CD4-positive, alpha-beta T cell treated with Interleukin-10 for 1 hour (primary cell): ENCODE measurements around the gene TMEM184A.

Experiments
- DNase-seq: peaks from one replicate; pipeline ENCODE4 v3.0.0-alpha.2; 2020

TMEM184A gene

GRCh38 chr7:1499367-1500029, 56.5 kb downstream of the TMEM184A start:
- no peak for DNase-seq

DNA sequence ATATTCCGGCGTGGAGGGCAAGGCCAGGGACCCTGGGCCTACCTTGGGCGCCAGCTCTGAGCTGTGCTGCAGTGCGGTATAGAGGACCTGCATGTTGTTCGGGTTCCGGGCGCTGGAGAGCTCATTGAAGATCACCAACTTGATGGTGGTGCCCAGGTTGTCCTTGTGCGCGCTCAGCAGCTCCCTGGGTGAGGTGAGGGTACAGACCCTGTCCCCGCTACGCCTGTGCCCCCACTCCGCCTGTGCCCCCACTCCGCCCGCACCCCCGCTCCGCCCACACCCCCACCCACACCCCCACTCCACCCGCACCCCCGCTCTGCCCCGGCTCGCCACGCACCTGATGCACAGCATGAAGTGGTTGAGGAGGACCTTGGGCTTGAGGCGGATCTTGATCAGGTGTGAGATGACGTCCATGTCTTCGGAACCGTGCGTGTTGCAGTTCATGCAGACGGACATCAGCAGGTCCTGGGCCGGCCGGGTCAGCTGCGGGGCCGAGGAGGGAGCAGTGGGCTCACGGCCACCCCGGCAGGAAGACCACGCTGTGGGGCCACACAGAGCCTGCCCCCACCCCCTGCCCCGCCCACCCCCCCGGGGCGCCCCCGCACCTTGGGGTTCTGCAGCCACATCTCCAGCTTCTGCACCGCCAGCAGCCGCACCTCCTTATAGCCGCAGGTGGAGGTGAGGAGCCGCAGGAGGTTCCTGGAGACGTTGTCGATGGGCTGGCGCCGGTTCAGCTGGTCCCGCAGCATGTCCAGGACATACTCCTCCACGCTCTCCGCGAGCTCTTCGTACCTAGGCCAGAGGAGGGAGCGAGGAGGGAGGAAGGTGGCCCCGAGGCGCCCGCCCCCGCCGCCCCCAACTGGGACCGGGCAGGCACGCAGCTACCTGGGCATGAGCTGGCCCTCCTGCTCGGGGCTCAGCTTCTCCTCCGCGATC, 57.4 kb downstream of the TMEM184A start:
- DNase-seq = no peak

DNA sequence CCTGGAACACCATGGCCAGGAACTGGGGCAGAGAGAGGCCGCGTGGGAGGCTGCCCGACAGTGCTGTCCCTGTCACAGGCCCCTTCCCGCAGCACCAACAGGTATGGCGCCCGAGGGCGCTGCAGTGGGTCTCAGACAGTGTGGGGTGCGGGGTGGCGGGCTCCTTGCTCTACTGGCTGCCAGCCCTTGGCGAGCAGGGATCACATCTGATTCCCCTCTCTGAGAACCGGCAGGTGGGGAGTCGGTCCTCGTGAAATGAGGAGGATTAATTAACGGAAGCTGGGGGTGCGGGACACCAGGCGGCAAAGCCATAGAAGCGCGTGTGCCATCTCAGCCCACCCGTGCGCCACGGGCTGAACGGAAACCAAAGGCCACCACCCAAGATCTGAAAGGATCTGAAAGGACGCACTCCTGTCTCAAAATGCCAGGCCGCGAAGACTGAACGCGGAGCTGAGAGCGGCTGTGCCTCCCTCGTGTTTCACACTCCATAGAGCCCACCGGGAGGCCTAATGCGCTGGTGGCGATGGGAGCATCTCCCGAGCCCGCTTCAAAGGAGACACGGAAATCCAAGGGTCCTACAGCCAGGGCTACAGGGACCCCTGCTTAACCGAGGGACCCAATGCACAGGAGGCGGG, 58.6 kb downstream of the TMEM184A start:
- DNase-seq = no peak

- DNase-seq = no peak
Observed at GRCh38 chr7:1496531-1497292, 59.3 kb downstream of the TMEM184A start.

GRCh38 chr7:1495564-1496242, 60.3 kb downstream of the TMEM184A start:
- no peak for DNase-seq

DNA sequence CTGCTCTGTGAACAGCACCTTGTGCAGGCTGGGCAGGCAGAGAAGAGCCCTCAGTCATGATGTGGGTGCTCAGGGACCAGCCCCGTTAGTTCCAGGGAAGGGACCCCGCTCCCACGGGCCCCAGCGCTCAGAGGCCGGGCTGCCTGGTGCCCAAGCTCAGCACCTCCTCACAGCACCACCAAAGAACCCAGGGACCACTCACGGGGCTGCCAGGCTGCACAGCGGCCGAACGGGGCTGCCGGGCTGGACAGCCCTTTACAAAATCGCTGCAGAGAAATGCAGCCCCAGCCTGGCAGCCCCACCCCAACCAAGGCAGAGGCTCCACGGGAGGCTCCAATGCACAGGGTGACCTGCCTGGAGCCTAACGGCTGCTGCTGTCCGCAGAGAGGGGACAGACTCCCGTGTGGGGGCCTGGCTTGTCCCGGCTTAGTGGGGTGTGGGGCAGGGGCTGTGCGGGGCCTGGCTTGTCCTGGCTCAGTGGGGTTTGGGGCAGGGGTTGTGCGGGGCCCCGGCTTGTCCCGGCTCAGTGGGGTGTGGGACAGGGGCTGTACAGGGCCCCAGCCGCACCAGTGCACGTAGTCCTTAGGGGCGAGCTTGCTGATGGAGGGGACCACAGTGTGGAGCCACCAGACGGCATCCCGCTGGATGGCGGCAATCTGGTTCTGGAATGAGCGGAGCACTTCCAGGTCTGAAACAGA, 61.0 kb downstream of the TMEM184A start:
- DNase-seq = no peak

DNA sequence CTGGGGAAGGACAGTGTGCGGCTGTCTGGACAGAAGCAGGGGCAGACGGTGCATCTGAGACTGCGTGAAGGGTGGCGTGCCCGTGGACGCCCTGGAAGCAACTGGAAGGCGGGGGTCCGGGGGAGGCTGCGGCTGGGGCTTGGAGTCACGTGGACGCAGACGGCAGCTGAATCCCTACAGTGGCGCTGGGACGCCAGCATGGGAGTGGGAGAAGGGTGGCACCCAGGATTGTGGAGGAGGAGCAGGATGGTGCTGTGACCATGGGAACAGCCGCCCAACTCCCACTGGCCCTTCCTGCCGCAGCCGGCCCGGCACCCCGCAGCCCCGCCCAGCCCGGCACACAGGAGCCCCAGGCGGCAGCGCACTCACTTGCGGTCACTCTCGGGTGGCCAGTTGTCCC, 61.6 kb downstream of the TMEM184A start:
- DNase-seq = no peak

DNA sequence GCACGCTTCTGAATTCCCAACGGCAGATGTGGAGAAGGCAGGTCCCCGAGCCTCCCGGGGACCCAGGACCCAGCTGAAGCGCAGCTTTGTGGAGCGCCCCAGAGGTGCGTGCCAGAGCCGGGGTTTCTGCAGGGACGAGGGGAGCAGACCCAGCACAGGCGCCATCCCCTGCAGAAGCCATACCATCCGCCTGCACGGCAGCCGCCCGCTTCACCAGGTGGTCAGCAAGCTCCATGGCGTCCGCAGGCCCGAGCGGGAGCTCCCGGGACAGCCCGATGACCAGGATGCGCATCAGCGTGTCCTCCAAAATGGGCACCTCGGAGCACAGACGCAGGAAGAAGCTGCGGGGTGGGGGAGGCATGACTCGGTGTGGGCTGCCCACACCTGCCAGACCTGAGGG, 62.4 kb downstream of the TMEM184A start:
- DNase-seq = no peak

DNA sequence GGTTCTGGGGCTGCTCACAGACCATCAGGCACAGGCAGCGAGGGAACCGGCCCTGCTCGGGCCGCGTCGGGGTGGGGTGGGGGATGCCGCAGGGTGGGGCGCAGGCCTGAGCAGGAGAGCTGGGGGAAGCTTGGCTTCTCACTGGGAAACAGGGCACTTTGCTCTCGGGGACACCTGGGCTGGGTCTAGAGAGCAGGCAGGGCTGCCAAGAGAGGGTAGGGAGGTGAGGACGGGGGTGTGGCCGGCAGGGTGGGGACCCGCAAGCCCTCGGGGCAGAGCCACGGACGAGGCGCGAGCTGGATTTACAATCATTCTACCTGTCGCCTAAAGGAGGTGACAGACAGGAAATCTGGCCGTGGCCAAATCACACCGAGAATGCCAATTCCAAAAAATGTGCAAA, 62.9 kb downstream of the TMEM184A start:
- no peak for DNase-seq

GRCh38 chr7:1492640-1493039, 63.4 kb downstream of the TMEM184A start:
- DNase-seq = no peak
